ENCODE measurements around the gene KLF6. TPM values are rescaled to one million over a fixed set of nuclear protein-coding genes. Genes with fewer than 3 reads are reported as not detected.

Gene KLF6
- total and polyA plus RNA-seq, 2 experiments from 2014 or later = 19.6 to 35.4 TPM

GRCh38 chr10:3780771-3781467 lies 4.1 kb downstream of the KLF6 start:
- H3K4me1 Mint-ChIP-seq = peaks cover 35% of the 10 kb centered on the region
- H3K27ac Mint-ChIP-seq = no peak overlapping the region

More at GRCh38 chr10:3780771-3781467, 4.1 kb downstream of the KLF6 start:
- H4K20me1 ChIP-seq (replicated peaks; ENCODE audit: insufficient read depth) = peaks cover 50% of the 10 kb centered on the region
- Mint-ChIP-seq H3K27me3 (ENCODE audit: insufficient read depth, low read depth, poor library complexity) (peaks cover 31% of the 10 kb centered on the region), H3K36me3 (ENCODE audit: low read depth) (peaks cover 71% of the 10 kb centered on the region), H3K4me3 (no peak overlapping the region), H3K9me3 (no peaks in the 10 kb centered on the region)
- H3F3A ChIP-seq (replicated peaks; ENCODE audit: low read depth) = peaks cover 3% of the 10 kb centered on the region; the same call in 1 of the 2 replicates
- H3K27me3 ChIP-seq (ENCODE audit: insufficient read depth) = no peaks in the 10 kb centered on the region
- TF ChIP-seq EZH2 (IDR thresholded peaks at IDR 0.05; ENCODE audit: low read depth, unreplicated experiment) (no peak), EZH2phosphoT487 (IDR thresholded peaks at IDR 0.05; ENCODE audit: unreplicated experiment) (no peak), ETS1 (IDR thresholded peaks at IDR 0.05) (no peak), JUNB (IDR thresholded peaks at IDR 0.05; ENCODE audit: unreplicated experiment) (no peak), NANOG (IDR thresholded peaks at IDR 0.05; ENCODE audit: borderline replicate concordance) (no peak), ZNF331 (CRISPR knock-in tag; IDR thresholded peaks at IDR 0.05; ENCODE audit: low read depth) (no peak), POLR2AphosphoS5 (IDR thresholded peaks at IDR 0.05; ENCODE audit: low read depth) (no peak), ZNF462 (CRISPR knock-in tag; IDR thresholded peaks at IDR 0.05) (no peak), ZNF114 (CRISPR knock-in tag; IDR thresholded peaks at IDR 0.05) (no peak), CTCF (conservative IDR thresholded peaks at IDR 0.05; ENCODE audit: low read depth in 2 of 2) (no peak), REST (IDR thresholded peaks at IDR 0.05; ENCODE audit: unreplicated experiment) (no peak), STAT1 (IDR thresholded peaks at IDR 0.05; ENCODE audit: unreplicated experiment) (no peak), CREB1 (CRISPR knock-in tag; IDR thresholded peaks at IDR 0.05; ENCODE audit: low read depth) (no peak)
- no peaks in the 10 kb centered on the region for H3K9me2 ChIP-seq (ENCODE audit: insufficient read depth)
- H3K4me3 ChIP-seq = no peak overlapping the region
- H3K79me2 ChIP-seq (replicated peaks; ENCODE audit: insufficient read depth) = peaks cover 69% of the 10 kb centered on the region
- no peak overlapping the region for H3K27ac ChIP-seq (ENCODE audit: low read depth)
- peaks cover 50% of the 10 kb centered on the region for H3K36me3 ChIP-seq (ENCODE audit: insufficient read depth)
- H3K4me2 ChIP-seq = no peak overlapping the region
- H2AFZ ChIP-seq = no peak overlapping the region
- H3K4me1 ChIP-seq (ENCODE audit: insufficient read depth) = peaks cover 26% of the 10 kb centered on the region
- DNase-seq (ENCODE audit: low spot score) (no peak), ATAC-seq (no peak)
